AG10803 (cell line): ENCODE data around the gene CR1.
"Not testable (repeated sequence)": the region's sequence is repeated elsewhere in the genome, so short reads cannot be mapped to it uniquely, and the experiment has no call there.

Experiments
- DNase-seq: peaks from one replicate; pipeline ENCODE4 v3.0.0; 2010; ENCODE audit warnings: low read depth
- H3K4me3 ChIP-seq: 2 replicates; pipeline ENCODE4 v1.5.1; 2011; ENCODE audit warnings: mild to moderate bottlenecking, low read length, control low read depth
- CTCF ChIP-seq: conservative IDR thresholded peaks from 2 replicates; pipeline ENCODE4 v1.5.1; 2011; ENCODE audit warnings: mild to moderate bottlenecking, low read length, control low read depth, inconsistent platforms

CR1 gene

GRCh38 chr1:207487636-207488035 is 8.3 kb upstream of the CR1 start:
- no peak for DNase-seq

GRCh38 chr1:207493212-207493611 is 2.7 kb upstream of the CR1 start:
- no peak for TF ChIP-seq CTCF
- DNase-seq: no peak
- H3K4me3 ChIP-seq: no peak overlapping the region

More at GRCh38 chr1:207487636-207488035, 8.3 kb upstream of the CR1 start:
- H3K4me3 ChIP-seq: no peak overlapping the region
- no peak for TF ChIP-seq CTCF

- no peak for DNase-seq
- no peak overlapping the region for H3K4me3 ChIP-seq
- TF ChIP-seq CTCF: no peak
Observed at GRCh38 chr1:207494171-207494570, 1.8 kb upstream of the CR1 start.

- not testable (repeated sequence) for H3K4me3 ChIP-seq, DNase-seq
Observed at GRCh38 chr1:207495281-207495680, 676 bp upstream of the CR1 start.

GRCh38 chr1:207497941-207498340 is 2.0 kb downstream of the CR1 start:
- DNase-seq: no peak
- TF ChIP-seq CTCF: no peak
- no peak overlapping the region for H3K4me3 ChIP-seq

- DNase-seq: peak; percentile 68
- TF ChIP-seq CTCF: peak; percentile 84
Observed at GRCh38 chr1:207499573-207499972, 3.6 kb downstream of the CR1 start.

GRCh38 chr1:207500306-207500705 is 4.3 kb downstream of the CR1 start:
- no peak for DNase-seq
- TF ChIP-seq CTCF: no peak

More at GRCh38 chr1:207499573-207499972, 3.6 kb downstream of the CR1 start:
- H3K4me3 ChIP-seq: no peak overlapping the region

GRCh38 chr1:207501071-207501470 is 5.1 kb downstream of the CR1 start:
- no peak for DNase-seq
- TF ChIP-seq CTCF: no peak
- H3K4me3 ChIP-seq: no peak overlapping the region

More at GRCh38 chr1:207500306-207500705, 4.3 kb downstream of the CR1 start:
- no peak overlapping the region for H3K4me3 ChIP-seq
